NCI-H2029 treated with DMSO at 0.1 percent for 48 hours (cell line): ENCODE data around the gene KCNC4.

Experiments used
- DNase-seq: peaks from one replicate; lab custom pipeline; 2025; lab: John Stamatoyannopoulos, UW

The KCNC4 gene

DNA sequence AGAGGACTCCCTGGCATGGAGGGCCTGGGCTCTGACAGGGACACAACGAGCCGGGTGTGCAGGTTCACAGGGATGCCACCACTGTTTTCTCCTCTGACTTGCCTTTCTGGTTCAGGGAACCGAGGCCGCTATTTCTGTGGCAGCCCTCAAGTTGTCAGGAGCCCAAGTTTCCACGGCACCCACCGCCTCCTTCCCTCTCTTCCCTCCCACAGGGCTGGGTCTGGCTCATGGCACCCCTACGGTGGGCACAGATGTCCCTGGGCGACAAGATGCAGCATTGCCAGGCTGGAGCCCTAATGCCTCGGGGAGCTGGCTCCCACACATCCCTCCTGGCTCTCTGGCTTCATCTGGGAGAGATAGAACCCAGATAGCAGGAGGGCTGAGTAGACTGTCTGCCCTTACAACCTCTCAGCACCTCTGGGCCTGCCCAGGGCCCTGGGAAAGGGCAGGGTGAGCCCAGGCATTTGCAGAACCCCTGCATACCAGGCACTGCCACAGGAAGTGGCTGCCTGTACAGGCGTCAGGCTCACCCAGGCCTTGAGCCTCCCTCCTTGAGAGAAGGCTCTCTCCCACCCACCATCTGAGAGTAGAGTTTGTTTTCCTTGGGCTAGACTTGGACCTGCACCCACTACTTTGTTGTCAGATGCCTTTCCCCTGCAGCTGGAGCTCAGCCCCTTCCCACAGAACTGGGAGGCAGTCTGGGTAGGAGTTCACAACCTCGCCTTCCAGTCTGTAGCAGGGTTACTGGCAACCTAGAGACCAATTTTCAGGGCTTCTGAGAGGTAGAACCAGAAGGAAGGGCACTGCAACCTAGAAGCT is 20.5 kb downstream of the KCNC4 start:
- DNase-seq, result no peak

DNA sequence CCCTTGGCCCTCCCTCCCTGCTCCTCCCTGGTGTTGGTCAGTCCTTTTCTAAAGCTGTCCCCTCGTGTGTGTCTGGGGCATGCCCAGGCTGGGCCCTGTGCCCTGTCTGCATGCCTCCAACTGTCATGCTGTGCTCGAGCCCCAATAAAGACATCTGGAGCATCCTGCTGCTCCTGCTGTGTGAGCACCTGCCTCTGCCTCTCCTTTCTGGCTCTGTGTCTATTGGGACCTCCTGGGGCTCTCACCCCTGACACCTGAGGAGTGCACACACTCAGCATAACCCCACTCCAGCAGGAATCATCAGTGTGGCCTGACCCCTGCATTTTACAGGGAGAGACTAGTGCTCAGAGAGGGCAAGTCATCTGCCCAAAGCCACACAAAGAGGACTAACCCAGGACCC is 23.7 kb downstream of the KCNC4 start:
- DNase-seq, result no peak

DNA sequence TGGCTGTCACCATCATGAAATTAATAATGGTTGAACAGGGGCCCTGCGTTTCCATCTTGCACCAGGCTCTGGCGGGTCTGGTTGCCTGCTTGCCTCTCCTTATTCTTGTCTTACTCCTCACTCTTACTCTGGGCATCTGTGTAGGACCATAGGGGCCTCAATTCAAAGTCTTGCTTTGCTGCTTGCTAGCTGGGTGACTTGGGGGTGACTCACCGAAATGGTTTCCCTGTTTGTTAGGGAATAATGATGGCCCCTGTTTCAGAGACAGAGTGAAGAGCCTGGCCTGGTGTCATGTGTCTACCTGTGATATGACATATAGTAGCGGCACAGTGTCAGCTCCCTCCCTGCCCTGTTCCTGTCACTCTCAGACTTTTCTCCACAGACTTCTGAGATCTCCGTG is 24.6 kb downstream of the KCNC4 start:
- peak; percentile 72 for DNase-seq

DNA sequence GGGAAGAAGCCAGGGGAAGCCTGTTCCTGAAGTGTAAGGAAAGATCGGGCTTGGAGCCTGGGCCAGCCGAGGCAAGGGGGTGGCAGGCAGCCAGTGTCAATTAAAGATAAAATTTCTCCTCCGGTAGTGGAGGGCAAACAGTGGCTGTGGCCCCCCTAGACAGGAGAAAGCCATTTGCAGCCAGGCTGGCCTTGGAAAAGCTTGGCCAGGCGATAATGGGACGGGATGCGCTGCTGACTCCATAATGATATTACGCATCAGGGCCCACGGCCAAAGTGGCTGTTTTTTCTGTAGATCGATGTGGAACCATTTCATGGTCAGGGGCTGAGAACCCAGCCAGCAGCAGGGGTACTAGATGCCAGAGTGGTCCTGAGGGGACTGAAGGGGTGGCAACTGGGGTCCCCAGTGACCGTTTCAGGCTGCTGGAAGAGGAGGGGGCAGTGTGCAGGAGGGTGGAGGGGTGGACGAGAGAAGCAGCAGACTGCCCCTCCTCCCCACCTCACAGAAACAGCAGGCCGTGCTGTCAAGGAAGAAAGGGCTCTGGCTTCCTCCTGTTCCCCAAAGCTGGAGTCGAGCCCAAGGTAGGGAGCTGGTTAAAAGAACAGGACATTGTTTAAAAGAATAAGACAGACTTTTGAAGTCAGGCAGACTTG is 25.2 kb downstream of the KCNC4 start:
- DNase-seq, result peak; percentile 72

DNA sequence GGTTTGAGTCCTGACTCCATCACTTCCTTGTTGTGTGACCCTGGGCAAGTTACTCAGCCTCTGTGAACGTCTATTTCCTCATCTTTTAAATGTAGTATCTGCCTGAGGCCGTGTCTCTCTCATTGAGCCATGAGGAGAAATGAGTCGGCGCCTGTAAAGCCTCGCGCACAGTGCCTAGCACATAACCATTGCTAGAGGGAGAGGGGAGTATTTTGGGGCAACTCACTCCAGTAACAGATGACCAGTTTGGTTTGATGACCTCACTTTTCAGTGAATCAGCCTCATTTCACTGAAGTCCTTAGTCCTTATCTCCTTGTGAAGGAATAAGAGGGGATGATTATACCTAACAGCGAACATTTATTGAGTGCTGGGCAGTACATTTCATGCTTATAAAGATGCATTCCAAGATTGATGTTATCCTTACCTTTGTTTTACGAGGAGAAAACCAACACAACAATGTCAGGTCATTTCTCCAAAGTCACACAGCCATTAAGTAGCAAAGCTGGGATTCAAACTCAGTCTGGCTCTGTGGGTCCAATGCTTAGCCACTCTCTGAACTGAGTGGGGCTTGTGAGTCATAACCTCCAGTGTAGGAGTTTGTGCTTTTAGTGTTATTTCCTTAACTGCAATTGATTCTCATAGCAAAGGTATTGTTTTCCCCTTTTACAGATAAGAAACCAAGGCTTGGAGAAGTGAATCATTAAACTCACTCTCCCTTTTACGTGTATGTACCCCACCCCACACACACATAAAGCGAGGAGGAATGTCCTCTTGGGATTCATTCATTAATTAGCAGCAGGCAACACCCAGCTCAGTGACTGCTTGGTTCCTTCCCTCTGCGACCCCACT is 25.9 kb downstream of the KCNC4 start:
- DNase-seq, result no peak

DNA sequence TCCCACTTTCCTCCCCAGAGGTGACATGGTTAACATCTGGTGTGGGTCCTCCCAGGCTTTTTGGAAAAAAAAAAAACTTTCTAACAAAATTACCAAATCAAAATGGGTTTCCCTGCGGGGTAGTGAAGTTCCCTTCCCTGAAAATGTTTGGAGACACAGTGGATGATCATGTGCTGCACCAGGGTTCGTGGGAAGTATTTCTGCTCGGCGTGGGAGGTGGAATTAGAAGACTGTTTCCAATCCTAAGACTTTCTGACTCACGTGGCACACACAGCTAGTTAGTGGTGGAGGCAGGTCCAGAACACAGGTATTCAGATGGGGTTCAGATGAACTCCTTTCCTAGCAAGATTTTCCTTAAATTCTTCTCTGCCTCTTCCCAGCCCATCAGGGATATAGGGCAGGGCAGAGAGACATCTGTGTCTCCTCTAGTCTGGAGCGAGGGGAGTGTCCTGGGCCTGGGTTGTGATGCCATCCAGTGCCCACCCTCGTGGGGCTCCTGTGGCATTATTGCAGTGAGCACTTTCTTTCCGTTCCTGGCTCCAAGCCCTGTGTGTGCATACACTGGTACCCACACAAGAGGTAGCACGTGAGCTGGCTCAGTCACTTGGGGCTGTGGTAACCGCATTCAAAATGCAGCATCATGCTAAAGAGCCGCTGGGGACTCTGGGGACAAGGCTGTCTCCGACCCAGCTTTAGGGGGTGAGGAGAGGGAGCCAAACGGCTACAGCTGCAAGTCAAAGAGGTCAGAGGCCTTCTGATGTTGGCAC is 27.5 kb downstream of the KCNC4 start:
- DNase-seq, result no peak

DNA sequence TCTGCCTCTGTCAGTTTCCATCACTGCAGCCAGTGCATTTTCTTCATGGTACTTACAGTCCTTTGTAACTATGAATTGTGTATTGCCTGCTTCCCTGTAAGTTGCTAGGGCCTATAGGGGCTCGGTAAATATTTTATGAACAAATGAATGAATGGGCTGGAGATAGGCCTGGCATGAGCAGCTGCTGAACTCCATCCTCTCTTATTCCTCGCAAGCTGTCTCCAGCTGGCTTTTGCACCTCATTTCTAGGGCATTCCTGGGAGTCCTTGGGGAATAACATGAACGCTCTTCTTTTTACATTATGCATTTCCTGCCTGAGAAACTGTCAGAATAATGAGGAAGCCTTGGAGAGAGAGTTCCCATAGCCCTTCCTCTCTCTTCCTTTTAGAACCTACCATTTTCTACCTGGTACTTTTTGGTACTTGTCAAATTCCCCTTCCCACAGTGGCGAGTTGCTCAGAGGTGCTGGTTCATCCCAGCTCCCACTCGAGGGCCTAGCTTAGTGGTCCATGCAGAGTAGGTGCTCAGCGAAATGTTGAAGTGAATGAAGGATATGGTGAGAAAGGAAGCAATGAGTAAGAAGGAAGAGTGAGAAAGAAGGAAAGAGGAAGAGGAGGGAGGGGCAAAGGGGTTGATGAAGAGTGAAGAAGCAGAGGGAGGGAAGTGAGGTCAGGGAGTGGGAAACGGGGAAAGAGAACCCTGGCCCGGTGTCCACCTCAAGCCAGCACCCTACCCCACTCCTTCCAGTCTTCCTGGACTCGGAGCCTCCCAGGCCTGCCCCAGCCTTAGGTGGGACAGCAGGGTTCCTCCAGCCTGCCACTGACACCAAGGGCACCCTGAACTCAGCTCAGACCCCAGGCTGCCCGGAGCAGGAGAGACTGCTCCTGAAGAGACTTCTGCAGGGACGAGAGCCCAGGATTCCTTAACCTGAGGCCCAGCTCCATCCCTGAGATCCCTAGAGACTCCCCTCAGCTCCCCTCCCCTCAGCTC is 29.6 kb downstream of the KCNC4 start:
- no peak for DNase-seq

DNA sequence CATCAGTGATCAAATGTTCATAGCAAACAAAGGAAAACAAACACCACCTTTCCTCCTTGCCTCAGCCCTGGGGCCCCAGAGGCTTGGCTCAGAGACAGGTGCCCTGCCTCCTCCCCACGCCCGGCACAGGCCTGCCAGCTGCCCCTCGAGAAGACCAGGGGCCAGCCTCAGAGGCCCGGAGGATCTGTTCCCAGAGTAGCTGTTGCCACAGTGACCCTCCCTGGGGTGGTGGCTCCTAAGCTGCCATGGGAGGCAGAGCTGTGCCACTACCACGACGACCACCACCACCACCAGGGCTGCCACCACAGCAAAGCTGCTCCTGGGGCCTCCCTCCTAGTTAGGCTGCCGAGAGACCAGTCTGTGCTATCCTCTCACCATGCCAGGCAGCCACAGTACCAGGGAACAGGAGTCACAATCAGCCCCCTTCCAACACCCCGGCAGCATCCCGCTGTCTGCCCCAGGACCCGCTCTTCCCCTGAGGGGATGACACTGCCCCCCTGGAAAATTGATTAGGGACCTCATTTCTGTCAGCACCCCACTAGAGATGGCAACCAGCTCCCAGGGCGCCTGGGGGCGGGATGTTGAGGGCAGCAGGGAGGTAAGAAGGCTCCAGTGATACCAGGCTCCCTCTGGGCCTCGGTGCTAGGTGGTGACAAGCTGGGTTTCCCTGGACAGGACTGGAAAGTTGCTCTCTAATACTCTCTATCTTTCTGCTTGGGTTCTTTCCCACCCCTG is 30.5 kb downstream of the KCNC4 start:
- peak; percentile 20 for DNase-seq

DNA sequence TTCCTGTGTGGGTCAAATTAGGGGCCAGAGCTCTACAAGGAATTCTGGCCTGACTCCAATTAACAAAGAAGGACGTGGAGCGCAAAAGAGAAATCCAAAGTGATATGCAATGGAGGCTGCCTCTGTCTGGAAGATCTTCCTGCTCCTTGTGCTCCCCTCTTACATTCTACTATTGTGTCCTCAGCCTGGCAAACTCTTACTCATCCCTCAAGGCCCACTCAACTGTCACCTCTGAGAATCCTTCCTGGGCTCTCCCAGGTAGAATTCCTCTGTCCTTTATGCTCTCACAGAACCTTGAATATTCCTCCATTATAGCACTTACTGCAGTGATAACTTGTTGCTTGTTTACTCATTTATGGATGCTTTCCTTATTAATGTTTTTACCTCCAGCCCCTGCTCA is 31.4 kb downstream of the KCNC4 start:
- no peak for DNase-seq

DNA sequence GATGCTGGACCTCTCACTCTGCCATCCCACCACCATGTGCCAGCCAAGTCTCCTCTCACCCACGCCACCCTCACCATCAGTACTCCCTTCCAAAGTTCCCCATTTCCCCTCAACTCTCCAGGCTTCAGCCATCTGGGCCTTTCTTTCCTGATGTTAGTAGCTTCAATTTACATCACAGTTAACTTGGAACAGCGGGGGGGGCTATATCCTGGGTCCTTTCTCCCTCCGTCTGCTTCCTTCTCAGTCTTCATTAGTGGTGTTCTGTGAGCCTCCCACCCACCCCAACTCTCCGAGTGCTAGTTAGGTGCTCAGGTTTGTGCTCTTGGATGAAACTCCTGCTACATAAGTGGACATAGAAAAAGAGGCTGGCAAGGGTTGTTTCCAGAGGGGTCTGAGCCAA is 31.9 kb downstream of the KCNC4 start:
- no peak for DNase-seq

DNA sequence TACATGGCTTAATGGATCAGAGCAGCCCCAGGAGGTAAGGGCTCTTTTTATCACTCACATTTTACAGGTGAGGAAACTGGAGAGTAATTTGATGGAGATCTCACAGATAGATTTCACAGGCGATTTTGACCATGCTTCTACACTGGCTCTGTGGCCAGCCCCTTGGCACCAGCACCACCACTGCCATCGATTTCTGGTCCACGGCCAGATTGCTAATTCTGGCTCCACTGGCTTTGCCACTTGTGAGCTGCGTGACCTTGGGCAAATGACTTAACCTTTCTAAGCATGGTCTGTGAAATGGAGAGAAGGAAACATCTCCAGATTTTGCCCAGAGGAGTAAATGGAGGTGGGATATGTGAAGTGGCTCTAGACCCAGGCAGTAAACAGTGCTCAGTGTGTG is 32.6 kb downstream of the KCNC4 start:
- peak; percentile 71 for DNase-seq

DNA sequence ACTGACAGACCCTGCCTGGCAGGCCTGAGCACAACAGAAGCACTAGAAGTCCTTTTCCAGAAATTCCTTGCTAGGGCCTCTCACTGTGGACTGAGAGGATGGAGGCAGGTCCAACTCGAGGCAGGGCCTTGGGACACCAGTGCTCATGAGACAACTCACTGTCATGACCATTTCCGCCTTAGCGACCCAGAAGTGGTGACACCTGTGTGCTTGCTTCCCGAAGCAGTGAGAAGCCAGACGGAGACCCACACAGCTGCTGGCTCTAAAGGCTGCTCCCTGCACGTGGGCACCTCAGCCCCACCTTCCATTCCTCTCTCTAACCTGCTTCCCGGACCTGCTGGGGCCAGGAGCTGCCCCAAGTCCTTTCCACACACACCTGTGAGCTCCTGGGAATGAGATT is 33.0 kb downstream of the KCNC4 start:
- peak; percentile 54 for DNase-seq

DNA sequence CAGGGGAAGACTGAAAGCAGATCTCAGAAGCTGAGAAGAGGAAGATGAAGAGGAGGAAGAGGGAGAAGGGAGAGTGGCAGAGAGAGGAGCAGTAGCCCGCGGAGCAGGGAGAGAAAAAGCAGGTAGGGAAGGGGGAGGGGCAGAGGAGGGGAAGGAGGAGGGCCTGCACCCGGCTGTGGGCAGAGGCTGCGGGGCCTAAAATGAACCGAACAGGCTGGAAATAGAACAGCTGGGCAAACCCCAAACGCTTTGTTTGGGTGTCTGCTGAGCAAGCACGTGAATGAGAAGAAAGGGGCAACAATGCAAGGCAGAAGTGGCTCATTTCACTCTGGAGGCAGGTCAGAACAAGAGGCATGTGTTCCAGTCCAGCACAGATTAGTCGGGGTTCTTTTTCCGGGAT is 33.5 kb downstream of the KCNC4 start:
- DNase-seq, result peak; percentile 39

DNA sequence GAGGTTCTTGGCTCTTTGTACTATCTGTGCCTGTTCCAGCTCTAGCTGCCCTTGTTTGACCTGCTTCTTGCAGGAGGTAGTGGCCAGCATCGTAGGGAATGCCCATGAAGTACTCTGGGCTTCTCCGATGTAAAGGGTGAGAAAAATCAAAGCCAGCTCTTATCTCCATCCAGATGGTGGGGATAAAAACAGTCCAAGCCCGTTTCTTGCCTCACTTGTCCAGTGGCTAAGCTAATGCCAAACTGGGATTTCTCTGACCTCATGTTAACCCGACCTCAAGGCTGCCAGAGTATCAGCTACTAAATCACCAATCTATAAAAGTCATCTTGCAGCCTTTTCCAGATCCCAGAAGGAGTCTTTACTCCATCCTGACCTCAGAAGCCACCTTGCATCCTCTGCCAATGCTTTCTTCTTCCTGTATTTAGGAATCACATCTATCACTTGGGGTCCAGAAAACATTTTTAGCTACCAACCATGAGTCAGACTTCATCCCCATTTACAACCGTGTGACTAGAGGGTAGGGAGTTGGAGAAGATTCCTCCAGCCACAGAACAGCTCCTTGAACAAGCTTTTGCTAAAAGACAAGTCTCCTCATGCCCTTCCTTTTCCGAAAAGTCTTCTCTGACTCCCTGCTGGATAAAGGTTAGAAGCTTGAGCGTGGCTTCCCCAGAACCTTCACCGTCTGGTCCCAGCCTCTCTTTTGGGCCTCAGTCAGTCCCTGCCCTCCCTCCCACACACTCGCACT is 35.9 kb downstream of the KCNC4 start:
- DNase-seq, result no peak

DNA sequence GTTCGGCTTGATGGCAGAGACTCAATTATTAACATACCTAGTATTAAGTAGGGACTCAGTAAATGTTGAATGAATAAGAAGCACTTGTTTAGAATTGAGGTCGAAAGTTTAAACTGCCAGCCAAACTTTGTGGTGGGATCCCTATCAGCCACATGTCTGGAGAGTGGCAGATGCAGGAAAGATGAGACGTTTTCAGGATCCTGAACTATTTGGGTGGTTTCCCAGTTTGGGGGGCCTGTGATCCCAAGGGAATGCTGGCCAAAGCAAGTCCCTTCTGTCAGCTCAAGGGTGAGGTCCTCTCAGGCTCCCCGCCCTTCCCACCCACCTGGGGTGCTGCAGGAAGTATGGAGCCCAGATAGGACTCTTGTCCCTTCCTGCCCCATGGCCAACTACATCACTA is 38.6 kb downstream of the KCNC4 start:
- DNase-seq, result no peak

DNA sequence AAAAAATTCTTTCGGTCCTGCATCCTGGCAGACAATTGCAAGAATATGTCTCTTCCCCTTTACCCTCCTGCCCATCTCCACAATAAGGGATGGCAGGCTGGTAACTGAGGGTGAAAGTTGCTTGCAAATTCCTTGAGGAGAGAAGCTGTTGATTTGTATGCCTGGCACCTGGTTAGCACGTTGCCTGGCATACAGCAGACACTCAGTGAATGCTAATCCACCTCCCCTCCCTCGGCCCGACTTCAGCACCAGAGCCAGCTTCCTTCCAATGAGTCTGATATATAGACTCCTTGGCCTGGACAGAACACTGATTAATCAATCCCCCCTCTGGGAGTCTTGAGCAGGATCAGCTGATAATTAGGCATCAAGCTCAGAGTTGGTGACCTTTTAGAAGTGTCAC is 39.1 kb downstream of the KCNC4 start:
- DNase-seq, result no peak

DNA sequence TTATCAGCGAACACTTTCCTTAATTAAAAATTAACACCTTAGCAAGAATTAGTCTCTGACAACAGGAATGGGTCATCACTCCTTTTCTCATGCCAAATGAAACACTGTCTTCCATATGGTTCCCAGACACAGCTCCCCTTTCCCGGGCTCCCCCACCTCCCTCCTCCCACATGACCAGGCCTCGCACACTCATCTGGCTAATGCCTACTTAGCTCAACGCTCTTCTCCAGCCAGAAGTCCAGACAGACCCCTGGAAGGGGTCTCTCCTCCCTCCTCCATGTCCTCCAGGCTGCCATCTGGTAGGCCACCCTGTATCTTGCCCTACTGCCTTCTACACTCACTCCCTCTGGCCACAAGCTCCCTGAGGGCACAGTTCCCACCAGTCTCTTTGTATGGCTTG is 39.9 kb downstream of the KCNC4 start:
- DNase-seq, result no peak

DNA sequence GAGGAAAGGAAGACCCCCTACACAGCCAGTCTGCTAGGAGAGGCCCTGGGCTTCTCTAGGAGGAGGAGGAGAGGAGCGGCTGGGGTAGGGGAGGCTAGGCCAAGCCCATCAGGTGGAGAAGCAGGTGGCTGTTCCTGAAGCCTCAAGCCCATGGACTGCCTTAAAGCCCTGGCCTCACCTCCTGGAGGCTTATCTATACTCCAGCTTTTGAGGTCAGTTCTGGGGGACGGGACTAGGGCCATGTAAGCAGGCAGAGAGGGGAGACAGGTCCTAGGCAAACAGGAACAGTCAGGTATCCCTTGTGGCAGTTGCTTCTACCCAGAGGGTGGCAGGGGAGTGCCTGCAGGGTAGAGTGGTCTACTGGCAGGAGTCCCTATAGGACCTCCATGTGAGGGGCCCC is 40.6 kb downstream of the KCNC4 start:
- DNase-seq, result no peak

DNA sequence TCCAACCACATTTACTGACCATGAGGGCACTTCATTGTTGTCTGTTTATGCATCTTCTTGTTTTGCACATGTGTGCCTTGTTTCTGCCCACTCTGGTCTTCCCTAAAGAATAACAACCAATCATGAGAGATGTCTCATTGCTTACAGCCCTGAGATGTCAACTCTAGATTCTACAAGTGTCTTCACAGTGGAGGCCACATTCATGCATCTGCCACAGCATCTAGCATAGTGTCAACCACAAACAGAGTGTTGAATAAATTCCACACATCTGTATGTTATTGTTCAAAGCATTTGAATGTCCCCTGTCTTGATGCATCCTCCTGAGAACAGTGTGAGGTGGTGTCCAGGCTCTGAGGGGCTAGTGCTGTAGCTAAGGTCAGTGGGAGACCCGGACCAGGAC is 43.1 kb downstream of the KCNC4 start:
- DNase-seq, result no peak
